ENCODE data around the gene NFASC. TPM values are rescaled to one million over a fixed set of nuclear protein-coding genes. Genes with fewer than 3 reads are reported as not detected.

The NFASC gene
- total RNA-seq, 2 donors from 2014 or later = 4.4 to 7.6 TPM

DNA sequence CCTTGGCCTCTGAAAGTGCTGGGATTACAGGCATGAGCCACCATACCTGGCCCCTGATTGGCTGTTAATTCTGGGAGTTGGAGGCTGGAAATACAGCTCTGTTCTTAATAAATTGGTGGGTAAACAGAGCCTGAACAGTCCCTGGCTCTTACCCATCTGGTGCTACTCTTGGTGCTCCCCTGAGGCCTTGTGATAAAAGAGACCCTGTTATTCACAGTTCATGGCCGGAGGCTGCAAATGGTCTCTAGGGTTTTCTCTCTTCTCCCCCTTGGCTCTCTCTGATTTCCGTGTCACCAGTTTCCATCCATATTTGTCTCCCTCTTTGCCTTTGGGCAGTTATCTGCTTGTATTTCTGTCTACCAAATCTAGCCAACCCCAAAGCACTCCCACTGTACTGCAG lies 17.2 kb downstream of the NFASC start:
- Histone ChIP-seq H3K4me1 (no peaks in the 10 kb centered on the region), H3K27me3 (no peaks in the 10 kb centered on the region), H3K27ac (peak overlapping the region in 1 of 4 donors; percentile 40), H3K36me3 (replicated peaks in 1 of 2; ENCODE audit: insufficient read depth in 1 of 2, low read depth in 2 of 2) (no peaks in the 10 kb centered on the region), H3K9me3 (no peaks in the 10 kb centered on the region), H3K4me3 (no peak overlapping the region)
- intact Hi-C loops (cut with DNase I) = no loop called here
- no peak for TF ChIP-seq POLR2A (IDR thresholded peaks at IDR 0.05)
- TF ChIP-seq, protein P1, sequence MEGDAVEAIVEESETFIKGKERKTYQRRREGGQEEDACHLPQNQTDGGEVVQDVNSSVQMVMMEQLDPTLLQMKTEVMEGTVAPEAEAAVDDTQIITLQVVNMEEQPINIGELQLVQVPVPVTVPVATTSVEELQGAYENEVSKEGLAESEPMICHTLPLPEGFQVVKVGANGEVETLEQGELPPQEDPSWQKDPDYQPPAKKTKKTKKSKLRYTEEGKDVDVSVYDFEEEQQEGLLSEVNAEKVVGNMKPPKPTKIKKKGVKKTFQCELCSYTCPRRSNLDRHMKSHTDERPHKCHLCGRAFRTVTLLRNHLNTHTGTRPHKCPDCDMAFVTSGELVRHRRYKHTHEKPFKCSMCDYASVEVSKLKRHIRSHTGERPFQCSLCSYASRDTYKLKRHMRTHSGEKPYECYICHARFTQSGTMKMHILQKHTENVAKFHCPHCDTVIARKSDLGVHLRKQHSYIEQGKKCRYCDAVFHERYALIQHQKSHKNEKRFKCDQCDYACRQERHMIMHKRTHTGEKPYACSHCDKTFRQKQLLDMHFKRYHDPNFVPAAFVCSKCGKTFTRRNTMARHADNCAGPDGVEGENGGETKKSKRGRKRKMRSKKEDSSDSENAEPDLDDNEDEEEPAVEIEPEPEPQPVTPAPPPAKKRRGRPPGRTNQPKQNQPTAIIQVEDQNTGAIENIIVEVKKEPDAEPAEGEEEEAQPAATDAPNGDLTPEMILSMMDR (IDR thresholded peaks at IDR 0.05) = no peak
- ATAC-seq = no peak
- WGBS, 2 donors = 77 to 90% methylated on average over 2 of the region's 2 CpGs
- peak in 1 of 4 donors; percentile 19 for DNase-seq

DNA sequence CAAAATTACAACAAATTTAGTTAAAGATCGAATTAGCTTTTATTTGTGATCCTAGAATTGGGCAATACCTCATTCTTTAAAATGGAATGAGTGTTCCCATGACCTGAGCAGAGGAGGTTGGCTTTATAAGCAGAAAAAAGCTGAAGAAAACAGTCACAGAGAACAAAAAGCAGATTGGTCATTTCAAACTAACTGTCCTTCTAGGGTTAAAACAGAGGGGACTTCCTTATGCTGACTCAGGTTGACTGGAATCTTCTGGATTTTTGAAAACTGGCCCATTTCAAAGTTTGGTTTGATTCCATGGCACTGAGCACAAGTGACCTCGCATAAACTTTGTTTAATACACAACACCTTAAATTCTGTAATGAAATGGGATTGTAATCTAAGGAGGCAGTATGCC lies 17.6 kb downstream of the NFASC start:
- no peak for TF ChIP-seq POLR2A (IDR thresholded peaks at IDR 0.05)
- 55 to 60% methylated on average over 2 of the region's 2 CpGs for WGBS, 2 donors
- Histone ChIP-seq H3K9me3 (no peaks in the 10 kb centered on the region), H3K4me1 (no peaks in the 10 kb centered on the region), H3K27me3 (no peaks in the 10 kb centered on the region), H3K27ac (peak overlapping the region in 1 of 4 donors; percentile 40), H3K36me3 (replicated peaks in 1 of 2; ENCODE audit: insufficient read depth in 1 of 2, low read depth in 2 of 2) (no peaks in the 10 kb centered on the region), H3K4me3 (no peak overlapping the region)
- intact Hi-C loops (cut with DNase I) = no loop called here
- ATAC-seq (peak; percentile 18), DNase-seq (no peak)

DNA sequence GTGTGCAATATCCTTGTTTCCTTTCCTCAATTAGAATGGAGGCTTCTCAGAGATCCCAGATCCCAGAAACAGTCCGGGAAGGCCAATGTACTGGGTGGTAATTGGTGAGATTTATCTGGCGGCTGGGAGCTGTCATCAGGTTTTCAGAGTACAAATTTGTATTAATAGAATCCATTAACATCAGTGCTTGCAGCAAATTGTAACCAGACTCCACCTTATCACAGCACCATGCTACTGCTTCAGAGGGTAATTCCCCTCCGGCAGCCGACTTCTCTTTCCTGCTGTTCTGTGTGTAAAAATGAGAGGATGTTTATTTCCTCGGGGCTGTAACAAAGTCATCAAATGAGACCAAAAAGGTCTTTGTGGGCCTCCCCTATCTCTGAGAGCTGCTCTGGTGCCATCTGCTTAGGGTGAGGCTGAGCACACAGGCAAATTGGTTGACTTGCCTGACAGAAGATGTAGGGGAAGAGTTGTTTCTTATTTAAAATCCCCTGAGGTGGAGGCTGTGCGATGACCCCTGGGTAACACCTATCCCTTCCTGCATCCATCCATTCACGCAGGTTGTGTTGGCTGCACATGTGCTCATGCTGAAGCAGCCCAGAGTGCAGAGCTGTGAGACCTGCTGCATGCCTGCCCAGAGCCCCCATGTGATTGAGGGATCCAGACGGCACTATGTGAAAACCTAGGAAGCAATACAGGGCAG lies 19.2 kb downstream of the NFASC start:
- DNase-seq = peak in 1 of 4 donors; percentile 20
- 45% methylated on average over 8 of the region's 8 CpGs for WGBS, 2 donors
- TF ChIP-seq, protein P1 (IDR thresholded peaks at IDR 0.05) = no peak
- no peaks in the 10 kb centered on the region for H3K27me3 ChIP-seq
- no peak overlapping the region for H3K27ac ChIP-seq
- no peak overlapping the region for H3K4me3 ChIP-seq
- no peaks in the 10 kb centered on the region for H3K36me3 ChIP-seq (replicated peaks in 1 of 2; ENCODE audit: insufficient read depth in 1 of 2, low read depth in 2 of 2)
- H3K4me1 ChIP-seq = no peaks in the 10 kb centered on the region
- H3K9me3 ChIP-seq = no peaks in the 10 kb centered on the region
- peak; percentile 30 for ATAC-seq
- intact Hi-C loops (cut with DNase I) = no loop called here

GRCh38 chr1:204891860-204892259 lies 21.2 kb downstream of the NFASC start:
- Histone ChIP-seq H3K9me3 (no peaks in the 10 kb centered on the region), H3K27me3 (no peaks in the 10 kb centered on the region), H3K4me1 (no peaks in the 10 kb centered on the region), H3K4me3 (no peak overlapping the region), H3K36me3 (replicated peaks in 1 of 2; ENCODE audit: insufficient read depth in 1 of 2, low read depth in 2 of 2) (no peaks in the 10 kb centered on the region), H3K27ac (no peak overlapping the region)
- ATAC-seq = no peak
- DNase-seq = no peak
- intact Hi-C loops (cut with DNase I) = no loop called here
- WGBS, 2 donors = 85 to 94% methylated on average over 3 of the region's 3 CpGs
- TF ChIP-seq, protein P1 (IDR thresholded peaks at IDR 0.05) = no peak
- TF ChIP-seq POLR2A (IDR thresholded peaks at IDR 0.05) = no peak

- DNase-seq = no peak
- intact Hi-C loops (cut with DNase I) = no loop called here
These were observed 23.4 kb downstream of the NFASC start for GRCh38 chr1:204894031-204894430.

More at GRCh38 chr1:204894031-204894430, 23.4 kb downstream of the NFASC start:
- no peak for TF ChIP-seq POLR2A (IDR thresholded peaks at IDR 0.05)
- TF ChIP-seq, protein P1 (IDR thresholded peaks at IDR 0.05) = no peak
- H3K4me1 ChIP-seq = no peaks in the 10 kb centered on the region
- H3K36me3 ChIP-seq (replicated peaks in 1 of 2; ENCODE audit: insufficient read depth in 1 of 2, low read depth in 2 of 2) = no peaks in the 10 kb centered on the region
- H3K27ac ChIP-seq = no peak overlapping the region
- H3K27me3 ChIP-seq = no peaks in the 10 kb centered on the region
- ATAC-seq = no peak
- H3K9me3 ChIP-seq = no peaks in the 10 kb centered on the region
- no peak overlapping the region for H3K4me3 ChIP-seq
